GM21381 (cell line): ENCODE results near the gene BOC.

ENCODE experiments used
- ATAC-seq: cut with Tn5 transposase; IDR thresholded peaks from one replicate; pipeline ENCODE4 v1.9.1; 2021; ENCODE audit warnings: mild to moderate bottlenecking, moderate library complexity; ENCODE audit not compliant: unreplicated experiment

The BOC gene

DNA sequence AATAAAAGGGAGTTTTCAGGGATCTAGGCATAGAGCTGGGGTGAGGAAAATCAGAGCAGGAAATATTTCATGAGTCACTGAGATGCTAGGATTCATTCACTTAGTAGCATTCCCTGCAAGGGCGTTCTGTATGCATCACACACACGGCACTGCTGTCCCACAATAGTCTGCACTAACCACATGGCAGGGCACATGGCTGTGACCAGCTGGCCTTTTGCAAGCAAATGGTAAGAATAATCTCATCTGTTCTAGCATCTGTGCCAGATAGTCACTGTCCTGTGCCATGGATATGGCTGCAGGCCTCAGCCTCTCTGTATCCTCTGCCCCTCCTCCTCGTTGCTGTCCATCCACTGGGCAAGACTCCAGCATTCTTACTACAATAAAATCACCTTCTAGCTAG is 37.8 kb downstream of the BOC start:
- ATAC-seq: no peak

DNA sequence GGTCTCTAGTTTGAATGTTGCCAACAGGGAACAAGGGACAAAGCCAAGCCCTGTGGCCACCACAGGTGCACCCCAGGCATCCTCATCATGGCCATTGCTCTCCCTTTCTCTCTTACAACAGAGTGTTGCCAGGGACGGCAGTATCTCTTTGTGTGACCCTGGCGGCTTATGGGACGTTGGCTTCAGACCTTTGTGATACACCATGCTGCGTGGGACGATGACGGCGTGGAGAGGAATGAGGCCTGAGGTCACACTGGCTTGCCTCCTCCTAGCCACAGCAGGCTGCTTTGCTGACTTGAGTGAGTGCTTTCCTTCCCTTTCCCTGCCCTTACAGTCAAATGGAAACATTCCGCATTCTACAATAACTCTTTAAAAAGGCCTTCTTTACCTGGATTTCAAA is 38.2 kb downstream of the BOC start:
- no peak for ATAC-seq

DNA sequence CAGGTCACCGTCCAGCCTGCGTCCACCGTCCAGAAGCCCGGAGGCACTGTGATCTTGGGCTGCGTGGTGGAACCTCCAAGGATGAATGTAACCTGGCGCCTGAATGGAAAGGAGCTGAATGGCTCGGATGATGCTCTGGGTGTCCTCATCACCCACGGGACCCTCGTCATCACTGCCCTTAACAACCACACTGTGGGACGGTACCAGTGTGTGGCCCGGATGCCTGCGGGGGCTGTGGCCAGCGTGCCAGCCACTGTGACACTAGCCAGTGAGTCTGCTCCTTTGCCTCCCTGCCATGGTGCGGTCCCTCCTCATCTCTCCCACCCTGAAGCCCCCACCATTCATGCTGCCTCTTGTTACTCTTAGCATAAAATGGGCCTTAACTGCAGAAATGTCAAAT is 39.2 kb downstream of the BOC start:
- no peak for ATAC-seq

DNA sequence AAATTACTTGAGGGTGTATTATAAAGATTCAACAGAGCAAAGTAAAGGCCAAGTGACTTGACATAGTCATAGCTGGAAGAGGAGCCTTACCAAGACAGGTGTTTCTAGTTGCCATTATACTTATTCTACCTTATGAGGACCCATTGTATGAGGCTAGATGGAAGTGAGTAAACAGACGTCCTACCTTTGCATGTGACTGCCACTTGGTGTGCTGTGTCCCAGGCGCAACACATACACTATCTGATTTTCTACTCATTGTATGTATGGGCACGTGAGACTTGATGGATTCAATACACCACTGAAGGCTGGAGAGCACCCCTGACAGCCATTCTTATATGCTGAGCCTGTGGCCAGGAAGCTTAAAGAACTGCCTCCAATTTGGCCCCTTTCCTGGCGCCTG is 40.5 kb downstream of the BOC start:
- ATAC-seq: no peak

DNA sequence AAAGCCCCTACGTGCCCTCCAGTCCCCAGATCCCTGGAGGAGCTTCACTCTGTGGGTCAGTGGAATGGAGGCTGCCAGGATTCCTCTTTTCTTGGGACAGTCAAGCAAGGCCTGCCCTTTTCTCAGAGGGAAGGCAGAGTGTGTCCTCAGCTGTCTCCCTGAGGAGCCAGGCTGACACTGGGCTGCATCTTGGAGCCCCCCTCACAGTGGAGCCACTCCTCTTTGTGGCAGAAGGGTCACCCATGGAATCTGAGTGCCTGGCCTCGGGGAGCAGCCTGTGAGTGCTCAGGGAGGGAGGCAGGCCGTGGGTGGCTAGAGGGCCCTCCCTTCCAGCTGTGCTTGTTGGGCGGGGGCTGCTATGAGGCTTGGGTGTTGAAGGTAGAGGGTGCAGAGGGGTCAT is 41.2 kb downstream of the BOC start:
- no peak for ATAC-seq

DNA sequence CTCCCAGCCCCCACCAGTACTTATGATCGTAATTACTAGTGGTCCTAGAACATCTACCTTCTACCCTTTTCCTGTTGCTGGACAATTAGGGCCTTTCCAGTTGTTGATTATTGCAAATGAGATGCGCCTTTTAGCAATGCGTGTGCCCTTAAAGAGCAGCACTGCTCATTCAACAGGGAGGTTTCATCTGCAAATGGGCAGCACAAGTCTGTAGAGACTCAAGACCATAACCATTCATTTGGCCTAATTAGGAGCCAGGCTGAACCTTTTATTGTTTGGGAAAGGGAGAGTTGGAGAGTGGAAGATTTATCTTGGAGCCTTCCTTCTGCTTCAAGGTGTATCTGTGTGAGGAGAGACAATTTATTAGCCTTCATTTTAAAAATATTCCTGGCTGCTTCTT is 42.3 kb downstream of the BOC start:
- ATAC-seq: no peak

DNA sequence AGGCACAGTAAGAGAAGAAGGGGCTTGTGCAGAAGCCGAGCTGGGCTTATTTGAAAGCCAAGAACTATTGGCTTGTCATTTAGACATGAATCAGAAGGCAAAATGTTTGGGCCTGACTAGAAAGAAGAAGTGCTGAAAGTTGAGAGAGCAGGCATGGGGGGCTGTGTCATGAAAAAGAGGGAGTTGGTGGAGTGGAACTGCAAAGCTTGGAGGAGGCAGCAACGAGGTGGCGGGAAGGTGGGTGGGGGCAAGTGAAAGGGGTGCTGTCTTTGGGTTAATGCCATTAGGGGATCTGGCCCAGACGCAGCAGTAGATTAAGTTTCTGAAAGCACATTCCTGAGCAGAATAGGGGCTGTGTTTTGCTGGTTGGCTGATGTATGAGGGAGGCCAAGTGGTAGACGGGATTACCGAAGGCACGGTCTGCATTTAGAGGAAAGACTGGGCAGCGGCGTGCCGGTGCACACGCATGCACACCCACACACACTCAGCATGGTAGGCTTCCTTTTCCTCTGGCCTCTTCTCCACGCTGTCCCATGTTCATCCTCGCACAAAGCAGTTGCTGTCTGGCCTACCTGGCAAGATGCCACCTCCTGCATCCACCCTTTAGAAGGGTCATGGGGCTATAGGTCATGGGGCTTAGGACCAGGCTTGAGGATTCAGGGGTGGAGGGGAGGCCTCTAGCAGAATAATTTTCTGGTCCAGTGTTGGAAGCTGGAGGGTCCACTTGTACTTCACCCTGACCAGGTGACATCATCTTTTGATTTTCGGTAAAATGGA is 43.0 kb downstream of the BOC start:
- no peak for ATAC-seq

DNA sequence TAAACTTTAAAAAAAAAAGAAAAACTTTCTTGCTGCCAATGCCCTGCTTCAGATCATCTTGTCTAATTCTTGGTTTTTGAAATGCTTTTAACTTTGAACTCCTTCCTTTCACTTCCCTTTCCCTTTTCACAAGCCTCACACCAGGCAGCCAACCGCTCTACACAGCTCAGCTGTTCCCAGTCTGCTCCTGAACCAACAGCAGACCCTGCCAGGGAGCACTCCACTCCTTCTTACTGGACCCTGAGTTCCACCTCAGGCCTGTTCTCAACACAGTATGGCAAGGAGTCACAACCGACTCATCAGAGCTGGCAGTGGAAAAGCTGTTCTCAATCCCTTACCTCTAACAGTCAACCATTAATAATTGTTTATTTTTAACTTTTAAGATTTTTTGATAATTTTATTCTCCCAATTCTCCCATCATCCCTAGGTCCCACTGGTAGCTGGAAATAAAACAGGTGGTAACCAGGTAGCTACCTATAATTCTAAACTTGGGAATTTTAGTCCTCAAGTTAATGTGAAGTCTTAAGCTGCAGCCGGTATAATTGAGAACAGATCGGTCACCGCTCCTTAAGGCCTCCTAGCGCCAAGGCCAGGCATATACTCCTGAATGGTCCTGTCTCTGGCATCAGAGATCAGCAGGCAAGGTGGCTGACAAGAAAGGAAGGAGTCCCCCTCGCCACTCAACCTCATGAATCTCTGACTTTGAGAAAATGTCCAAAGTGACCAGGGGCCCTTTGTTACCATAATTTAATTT is 43.9 kb downstream of the BOC start:
- no peak for ATAC-seq

DNA sequence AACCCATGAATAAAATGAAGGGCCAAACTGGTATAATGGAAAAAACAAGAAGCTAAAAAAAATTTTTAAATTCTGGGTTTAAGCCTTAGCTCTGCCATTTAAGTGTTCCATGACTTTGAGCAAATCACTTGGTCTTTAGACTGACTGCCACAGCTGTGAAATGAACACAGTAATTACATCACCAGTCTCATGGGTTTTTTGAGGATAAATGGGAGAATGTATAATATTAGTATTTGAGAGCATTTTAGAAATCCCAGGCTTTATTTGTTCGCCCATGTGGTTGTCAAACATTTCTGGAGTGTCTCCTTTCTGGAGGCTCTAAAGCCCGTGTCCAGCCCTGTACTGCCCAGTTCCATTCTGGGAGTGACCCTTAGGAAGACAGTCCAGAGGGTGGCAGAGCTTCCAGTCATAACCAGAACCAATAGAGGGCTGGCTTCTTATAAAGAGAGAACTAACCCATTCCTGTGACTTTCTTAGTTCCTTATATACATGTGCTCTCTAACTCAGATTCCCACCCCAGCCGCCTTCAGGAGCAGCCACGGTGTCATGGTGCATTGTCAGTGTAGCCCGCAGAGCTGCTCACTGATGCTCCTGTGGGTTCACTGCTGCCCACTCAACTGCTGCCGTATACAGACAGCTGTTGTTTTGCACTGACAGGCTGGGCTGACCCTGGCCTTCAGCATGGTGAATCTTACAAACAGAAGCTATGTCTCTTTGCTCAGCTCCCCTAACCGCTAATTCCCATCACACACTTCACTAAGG is 44.7 kb downstream of the BOC start:
- no peak for ATAC-seq

DNA sequence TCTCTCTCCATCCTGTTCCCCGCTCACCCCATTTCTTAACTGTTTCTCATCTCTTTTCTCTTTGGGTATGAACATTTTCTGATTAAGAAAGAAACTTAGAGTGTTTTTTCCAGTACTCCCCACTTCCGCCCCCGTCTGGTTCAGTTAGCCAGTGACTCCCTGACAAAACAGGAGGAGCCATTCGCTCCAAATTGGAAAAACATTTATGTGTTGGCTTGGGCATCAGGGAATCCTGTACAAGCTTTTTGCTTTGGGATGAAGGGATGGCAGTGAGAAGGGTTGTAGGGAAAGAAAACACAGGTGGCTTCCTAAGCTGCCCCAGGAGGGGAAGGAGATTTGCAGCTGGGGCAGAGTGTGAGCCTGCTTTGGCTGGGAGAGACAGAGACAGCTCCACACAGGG is 47.0 kb downstream of the BOC start:
- ATAC-seq: no peak

DNA sequence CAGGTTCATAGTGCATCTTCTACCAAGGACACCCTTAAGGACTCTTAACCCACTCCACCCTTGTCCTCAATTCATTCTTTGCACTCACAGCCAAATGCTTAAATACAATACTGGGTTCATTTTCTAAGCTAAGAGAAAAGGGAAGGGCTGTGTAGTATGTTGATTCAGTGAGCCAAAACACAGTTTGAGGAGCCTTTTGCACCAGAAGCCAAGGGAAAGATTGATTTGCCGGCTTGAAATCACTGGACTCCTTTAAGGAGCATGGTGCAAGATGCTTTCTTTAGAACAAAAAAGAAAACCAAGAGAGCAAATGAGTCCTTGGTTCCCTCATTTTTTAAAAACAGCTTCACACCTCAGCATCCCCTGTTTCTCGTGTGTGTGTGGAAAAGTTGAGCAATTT is 47.8 kb downstream of the BOC start:
- no peak for ATAC-seq

DNA sequence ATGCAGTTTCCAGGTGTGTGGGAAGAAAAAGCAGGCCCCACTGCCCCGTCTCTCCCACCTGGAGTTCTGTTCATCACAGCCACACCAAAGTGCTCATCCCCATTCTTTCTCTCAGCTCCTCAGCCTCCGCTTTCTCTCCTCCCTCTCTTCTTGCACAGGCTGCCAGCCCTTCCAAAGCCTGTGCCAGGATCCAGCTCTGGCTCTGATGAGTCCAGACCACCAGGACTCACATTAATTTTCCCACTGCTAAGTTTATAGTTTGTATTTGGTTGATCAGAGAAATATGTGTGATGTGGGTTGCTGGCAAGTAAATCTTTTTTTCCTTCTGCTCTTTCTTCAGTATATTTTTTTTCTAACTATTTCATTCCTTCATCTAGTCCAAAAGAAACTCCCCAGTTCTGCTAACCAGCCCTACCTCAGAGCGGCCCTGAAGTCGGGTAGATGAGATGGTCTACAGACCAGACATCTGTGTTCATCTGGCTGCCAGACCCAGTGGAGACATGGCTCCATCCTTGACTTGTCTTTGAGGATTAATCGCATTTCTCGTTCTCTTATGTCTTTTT is 49.8 kb downstream of the BOC start:
- ATAC-seq: no peak

DNA sequence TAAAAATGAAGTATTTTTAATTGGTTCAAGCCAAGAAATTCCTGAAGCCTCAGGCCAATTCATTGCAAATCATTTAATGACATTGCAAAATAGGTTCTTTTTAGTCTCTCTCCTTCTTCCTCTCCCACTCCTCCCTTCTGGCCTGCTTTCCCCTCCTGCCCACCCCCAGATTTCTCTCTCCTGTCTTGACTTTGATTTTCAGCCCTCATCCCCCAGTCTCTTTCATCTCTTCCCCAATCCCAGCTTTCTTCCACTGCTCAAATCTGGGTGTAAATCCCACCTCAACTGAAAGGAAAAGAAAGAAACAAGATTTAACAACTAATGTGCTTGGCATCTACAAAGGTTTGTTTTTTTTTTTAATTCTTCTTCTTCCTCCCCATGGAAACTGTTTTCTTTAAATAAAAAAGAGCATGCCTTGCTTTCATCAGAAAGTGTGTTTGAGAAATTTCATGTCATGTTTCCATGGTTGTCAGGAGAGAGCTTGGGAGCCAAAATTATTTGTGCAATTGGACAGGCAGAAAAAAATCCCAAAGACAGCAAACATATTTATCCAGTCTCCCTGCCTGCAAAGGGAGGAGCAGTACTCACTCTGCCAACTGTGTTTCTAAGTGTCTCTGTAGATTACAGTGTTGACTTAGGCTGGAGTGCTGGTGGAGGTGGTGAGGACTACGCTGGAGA is 50.4 kb downstream of the BOC start:
- ATAC-seq: no peak

DNA sequence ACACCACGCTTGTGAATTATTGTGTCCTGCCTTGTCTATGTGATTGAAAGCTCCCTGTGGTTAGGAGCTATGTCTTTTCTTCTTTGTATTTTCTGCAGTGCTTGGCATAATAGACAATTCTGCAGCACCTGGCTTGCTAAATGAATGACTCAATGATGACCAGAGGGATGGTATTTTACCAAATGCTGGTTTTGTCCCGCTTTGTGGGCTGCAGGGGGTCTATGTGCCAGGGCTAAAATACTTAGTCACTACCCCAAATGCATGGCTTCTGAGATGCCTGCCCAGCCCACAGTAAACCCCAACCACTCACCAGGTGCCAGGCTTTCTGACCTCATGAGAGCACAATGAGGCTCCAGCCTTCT is 50.9 kb downstream of the BOC start:
- ATAC-seq: no peak

DNA sequence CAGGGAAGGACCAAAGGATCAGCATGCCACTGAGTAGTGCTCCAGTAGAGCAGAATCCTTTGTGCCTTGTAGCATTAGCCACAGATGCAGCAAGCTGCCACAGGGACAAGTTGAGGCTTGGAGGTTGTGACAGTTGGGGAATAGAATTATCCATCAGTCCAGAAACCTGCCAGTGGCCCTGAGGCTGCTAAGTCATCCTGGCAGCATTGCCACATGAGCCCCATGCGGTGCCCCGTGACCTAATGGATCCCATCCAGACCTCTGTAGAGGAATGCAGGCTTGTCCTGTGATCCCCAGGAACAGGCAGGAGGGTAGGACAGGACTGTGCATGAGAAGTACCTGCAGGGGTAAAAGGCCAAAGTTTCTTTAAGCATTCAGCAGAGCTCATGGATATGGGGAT is 51.7 kb downstream of the BOC start:
- no peak for ATAC-seq

DNA sequence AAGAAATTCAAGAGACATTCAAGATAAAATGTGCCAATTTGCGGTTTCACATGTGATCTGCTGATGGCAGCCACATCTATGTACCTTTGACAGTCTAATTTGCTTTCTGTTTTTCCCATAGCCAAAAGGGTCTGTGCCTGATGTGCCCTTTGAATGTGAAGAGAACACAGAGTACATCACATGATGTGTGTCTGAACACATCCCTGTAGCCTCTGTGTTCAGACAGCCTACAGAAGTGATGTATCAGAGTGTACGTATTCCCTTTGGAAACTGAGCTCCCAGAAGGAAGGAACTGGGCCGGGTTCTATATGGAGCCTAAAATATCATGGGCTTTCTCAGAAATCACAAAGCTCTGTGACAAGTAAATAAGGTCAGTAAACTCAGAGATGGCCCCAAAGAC is 52.4 kb downstream of the BOC start:
- ATAC-seq: no peak

DNA sequence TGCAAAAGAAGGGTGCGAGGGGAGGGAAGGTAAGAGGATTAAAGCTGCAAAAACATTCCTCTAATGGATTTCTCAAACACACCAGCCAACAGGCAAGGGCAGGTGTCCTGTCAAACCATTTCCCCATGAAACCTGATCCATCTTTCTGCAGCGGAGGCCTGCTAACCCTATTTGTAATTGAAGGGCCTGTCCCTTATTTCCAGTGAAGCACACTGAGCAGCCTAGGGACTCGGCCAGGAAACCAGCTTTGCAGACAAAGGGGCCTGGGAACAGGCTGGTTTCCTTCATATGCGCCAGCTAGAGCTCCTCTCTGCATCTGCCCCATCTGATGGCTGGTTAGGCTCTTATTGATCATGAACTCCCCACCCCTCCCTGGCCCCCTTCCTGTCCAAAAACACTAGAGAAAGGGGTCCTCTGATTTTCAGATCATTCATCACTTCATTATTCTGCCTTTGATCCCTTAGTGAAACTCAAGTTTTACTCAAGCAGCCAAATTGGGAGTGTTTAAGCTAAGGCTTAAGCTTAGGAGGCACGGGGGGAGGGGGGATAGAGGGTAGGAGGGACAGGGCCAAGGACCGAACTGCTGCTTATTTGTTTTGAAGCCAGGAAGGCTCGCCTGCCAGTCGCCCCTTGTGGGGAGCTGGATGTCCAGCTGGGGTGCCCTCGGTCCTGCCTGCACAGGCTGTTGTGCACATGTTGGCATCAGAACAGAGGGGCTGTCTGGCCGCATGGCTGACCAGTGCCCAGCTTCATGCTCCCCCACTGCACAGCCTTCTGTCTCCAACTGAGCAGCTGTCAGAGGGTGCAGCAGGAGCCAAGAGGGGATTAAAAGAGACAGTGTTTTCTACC is 53.1 kb downstream of the BOC start:
- no peak for ATAC-seq

DNA sequence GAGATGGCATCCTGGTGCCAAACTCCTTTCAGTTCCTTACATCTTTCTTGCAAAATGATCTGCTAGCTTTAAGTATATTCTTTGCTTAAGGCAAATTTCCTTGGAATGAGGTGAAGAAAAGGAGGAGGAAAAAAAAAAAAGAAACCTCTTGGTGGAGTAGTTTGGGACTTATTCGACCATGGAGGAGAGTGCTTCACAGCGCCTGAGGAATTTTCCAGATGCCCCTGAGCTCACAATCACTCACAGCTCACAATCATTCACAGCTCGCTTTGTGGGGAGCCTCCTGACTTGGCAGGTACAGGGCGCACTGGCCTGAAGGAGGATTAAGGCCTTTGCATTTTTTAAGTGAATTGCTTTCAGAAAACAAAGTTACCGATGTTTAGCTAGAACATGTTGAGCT is 53.9 kb downstream of the BOC start:
- no peak for ATAC-seq

DNA sequence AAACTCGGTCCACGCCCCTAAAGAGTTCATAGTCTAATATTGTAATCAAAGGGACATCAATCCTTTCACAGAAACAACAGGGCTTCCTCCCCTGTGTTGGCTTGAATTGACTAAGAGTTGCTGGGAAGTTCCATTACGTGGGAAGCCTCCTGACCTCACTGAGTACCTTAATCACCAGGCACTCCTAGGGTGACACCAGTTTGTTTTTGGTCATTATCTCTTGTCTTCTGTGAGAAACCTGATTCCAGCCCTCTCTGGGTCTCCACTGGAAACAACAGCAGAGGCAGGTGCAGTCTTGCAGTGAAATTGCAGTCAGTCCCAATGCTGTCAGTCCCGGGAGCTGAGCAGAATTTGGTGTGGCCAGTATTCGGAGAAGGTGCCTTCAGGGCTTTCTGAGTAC is 55.4 kb downstream of the BOC start:
- no peak for ATAC-seq

DNA sequence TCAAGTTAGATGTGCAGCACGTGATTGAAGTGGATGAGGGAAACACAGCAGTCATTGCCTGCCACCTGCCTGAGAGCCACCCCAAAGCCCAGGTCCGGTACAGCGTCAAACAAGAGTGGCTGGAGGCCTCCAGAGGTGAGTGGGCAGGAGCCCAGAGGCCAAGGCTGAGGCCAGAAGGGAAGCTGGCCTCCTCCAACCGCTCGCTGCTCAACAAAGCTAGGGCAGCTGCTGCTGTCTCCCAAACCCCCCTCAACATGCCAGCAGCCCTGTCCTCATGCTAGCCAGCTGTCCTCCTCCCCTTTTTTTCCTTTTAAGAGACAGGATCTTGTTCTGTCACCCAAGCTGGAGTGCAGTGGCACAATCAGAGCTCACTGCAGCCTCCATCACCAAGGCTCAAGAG is 57.0 kb downstream of the BOC start:
- no peak for ATAC-seq
